GM20431 (cell line): ENCODE data around the gene FERMT2.
"Not testable (repeated sequence)": the region's sequence is repeated elsewhere in the genome, so short reads cannot be mapped to it uniquely, and the experiment has no call there.

ENCODE experiments used
- in situ Hi-C: fragments of 300-500 bp; cut with MseI, MboI; formaldehyde crosslinking; loops from one replicate; pipeline ENCODE4 v1.15.0; 2020; ENCODE audit warnings: low sequenced_read_pairs; ENCODE audit not compliant: unreplicated experiment

FERMT2 gene

GRCh38 chr14:52948836-52949235 lies 2.0 kb downstream of the FERMT2 start:
- in situ Hi-C loops: no loop called here

GRCh38 chr14:52948039-52948438 lies 2.8 kb downstream of the FERMT2 start:
- in situ Hi-C loops: no loop called here

DNA sequence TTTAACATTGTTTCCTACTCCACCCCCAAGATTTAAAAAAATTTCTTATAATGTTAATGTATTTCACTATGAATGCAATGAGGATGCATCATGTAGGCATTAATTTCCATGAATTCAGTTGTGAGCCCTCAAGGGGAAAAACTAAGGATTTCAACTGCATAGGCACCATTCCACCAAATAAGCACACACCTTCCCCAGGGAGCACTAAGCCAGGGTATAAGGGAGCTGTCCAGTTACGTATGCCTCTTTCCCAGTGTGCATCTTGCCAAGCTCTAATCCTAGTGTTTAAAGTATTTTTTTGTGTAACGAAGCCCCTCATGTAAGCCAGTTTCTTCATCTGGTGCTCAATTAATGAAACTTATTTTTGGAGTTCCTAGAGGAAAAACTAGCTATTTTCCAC lies 6.6 kb downstream of the FERMT2 start:
- in situ Hi-C loops: no loop called here

DNA sequence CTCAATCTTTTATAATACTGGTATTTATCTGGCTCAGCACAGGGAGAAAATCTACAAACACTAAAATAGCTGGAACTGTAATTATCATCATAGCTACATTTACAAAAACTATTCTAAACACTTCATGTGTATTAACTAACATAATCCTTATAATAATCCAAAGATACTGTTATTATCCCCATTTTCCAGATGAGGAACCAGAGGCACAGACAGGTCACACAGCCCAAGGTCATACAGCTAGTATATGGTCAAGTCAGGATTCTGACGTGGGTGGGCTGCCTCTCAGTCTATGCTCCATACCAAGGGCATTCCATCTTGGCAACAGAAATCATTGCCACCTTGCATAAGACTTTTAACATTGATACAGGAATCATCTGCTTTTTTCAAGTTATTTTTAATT lies 11.4 kb downstream of the FERMT2 start:
- in situ Hi-C loops: no loop called here

GRCh38 chr14:52937869-52938268 lies 13.0 kb downstream of the FERMT2 start:
- in situ Hi-C loops: no loop called here

GRCh38 chr14:52937306-52937705 lies 13.5 kb downstream of the FERMT2 start:
- in situ Hi-C loops: no loop called here

DNA sequence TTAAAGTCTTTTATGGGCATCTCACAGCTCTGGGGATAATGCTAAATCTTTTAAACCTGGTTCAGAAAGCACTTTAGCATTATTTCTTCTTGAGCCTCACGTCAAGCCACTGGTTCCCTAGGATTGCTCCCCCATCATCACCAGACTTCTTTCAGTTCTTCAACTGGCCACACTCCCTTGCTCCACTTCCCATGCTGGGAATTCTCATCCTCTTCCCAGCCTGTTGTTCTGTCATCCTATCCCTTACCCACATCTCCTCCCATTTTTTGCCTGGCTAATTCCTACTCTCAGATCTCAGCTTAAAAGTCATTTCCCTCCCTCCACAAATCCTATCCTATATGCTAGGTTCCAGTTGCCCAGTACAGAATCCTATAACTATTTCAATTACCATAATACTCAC lies 14.4 kb downstream of the FERMT2 start:
- in situ Hi-C loops: no loop called here

DNA sequence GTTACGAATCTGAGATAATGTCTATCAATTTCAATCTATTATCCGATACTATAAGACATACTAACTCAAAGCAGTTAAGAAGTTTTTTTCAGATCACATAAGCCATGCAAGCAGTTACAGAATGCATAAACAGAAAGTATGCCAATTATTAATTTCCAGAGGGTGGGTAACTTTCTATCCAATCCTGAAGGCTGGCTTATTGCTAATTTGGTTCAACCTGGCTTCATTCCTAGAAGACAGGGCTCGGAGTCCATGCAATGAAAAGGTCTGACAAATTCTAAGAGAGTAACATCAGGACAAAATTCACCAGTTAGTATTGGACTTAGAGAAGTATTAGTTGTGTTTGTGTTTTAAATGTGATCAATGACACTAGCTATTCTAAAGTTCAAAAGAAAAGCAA lies 15.0 kb downstream of the FERMT2 start:
- in situ Hi-C loops: no loop called here

- in situ Hi-C loops: no loop called here
Measured at GRCh38 chr14:52934762-52935161, 16.1 kb downstream of the FERMT2 start.

- in situ Hi-C loops: no loop called here
Measured at GRCh38 chr14:52929192-52929807, 21.6 kb downstream of the FERMT2 start.

GRCh38 chr14:52926953-52927352 lies 23.9 kb downstream of the FERMT2 start:
- in situ Hi-C loops: no loop called here

GRCh38 chr14:52923902-52924575 lies 26.8 kb downstream of the FERMT2 start:
- in situ Hi-C loops: no loop called here

- in situ Hi-C loops: no loop called here
Measured at GRCh38 chr14:52922656-52923055, 28.2 kb downstream of the FERMT2 start.

- in situ Hi-C loops: no loop called here
Measured at GRCh38 chr14:52922059-52922458, 28.8 kb downstream of the FERMT2 start.

GRCh38 chr14:52920411-52920810 lies 30.4 kb downstream of the FERMT2 start:
- in situ Hi-C loops: not testable (repeated sequence)

GRCh38 chr14:52919971-52920370 lies 30.9 kb downstream of the FERMT2 start:
- in situ Hi-C loops: no loop called here

DNA sequence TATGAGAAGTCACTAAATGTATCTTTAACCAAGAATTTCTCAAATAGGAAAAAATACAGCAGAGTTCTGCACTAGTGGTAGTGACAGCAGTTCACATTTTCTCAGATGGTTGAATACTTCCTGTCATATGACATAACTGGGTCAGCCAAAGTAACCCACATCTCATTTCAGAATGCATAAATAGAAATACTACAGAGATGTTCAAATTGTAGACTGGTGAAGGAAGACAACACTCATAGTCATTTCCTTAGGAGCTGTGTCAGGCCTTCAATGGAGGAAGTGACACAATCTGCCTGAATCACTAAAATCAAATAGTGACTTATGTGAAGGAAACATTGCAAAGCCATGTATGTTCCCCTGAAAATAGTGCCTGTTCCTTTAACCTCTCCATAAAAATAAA lies 32.4 kb downstream of the FERMT2 start:
- in situ Hi-C loops: no loop called here

GRCh38 chr14:52917735-52918134 lies 33.1 kb downstream of the FERMT2 start:
- in situ Hi-C loops: no loop called here

DNA sequence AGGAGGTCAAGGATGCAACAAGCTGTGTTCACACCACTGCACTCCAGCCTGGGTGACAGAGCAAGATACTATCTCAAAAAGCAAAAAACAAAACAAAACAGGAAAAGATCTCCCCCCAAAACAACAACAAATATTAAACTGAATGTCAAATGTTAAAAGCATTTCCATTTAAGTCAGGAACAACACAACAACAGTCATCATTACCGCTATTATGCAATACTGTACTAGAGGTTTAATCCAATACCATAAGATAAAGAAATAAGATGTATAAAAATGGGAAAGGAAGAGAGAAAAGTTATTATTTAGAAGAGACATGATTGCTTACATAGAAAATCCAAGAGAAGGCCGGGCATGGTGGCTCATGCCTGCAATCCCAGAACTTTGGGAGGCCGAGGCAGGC lies 36.6 kb downstream of the FERMT2 start:
- in situ Hi-C loops: no loop called here

- in situ Hi-C loops: no loop called here
Measured at GRCh38 chr14:52913271-52913670, 37.6 kb downstream of the FERMT2 start.

DNA sequence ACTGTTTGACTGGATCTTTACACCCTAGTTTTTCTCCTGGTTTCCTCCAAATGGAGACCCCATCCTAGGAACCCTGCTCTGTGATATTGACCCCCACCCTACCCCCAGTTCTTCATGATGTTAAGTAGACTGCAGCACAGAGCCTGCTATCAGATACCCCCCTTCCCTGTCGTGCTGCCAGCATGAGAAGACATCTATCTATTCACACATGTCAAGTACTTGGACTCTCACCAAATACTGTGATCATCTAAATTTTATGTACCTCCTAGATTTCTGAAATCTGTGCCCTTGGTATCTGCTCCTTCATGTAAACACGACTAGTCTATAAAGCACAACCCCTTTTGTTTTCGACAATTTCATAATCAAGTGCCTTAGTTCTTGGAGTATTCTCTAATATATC lies 38.9 kb downstream of the FERMT2 start:
- in situ Hi-C loops: no loop called here

GRCh38 chr14:52910572-52910971 lies 40.3 kb downstream of the FERMT2 start:
- in situ Hi-C loops: no loop called here
